Activated naive CD8-positive, alpha-beta T cell treated with anti-CD3 and anti-CD28 coated beads, Interleukin-2, amount 50 U/mL, for 16 hours (primary cell): ENCODE results near the gene SCYGR4.

Experiments used
- DNase-seq: peaks from one replicate; pipeline ENCODE4 v3.0.0-alpha.2; 2020; ENCODE audit warnings: low read depth, low spot score

Gene SCYGR4

DNA sequence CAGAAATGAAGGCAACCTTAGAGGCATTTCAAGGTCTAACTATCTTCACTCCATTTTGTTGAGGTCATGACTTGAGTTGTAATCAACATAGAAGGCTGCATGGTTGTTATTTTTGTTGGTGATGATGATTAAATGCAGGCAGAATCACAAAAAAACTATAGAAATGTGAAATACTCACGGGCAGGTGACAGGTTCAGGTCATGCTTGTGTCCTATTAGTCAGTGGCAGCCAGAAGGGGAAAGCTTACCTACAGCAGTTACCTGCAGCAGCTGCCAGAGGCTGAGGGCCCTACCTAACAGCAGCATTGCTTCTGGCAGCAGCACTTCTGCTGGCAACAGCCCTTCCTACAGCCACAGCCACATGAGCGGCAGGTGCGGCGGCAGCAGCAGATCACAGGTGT lies 3.1 kb upstream of the SCYGR4 start:
- DNase-seq: no peak

- DNase-seq: no peak
Measured at GRCh38 chr2:227614740-227615139, 2.6 kb upstream of the SCYGR4 start, which contains the start of gene SCYGR3. Gene SCYGR3 (minus strand): TSS chr2:227614840. CDS start chr2:227614840, 0 bp downstream.

- DNase-seq: no peak
Measured at GRCh38 chr2:227615181-227615580, 2.1 kb upstream of the SCYGR4 start.

GRCh38 chr2:227615906-227616305 lies 1.4 kb upstream of the SCYGR4 start:
- no peak for DNase-seq

DNA sequence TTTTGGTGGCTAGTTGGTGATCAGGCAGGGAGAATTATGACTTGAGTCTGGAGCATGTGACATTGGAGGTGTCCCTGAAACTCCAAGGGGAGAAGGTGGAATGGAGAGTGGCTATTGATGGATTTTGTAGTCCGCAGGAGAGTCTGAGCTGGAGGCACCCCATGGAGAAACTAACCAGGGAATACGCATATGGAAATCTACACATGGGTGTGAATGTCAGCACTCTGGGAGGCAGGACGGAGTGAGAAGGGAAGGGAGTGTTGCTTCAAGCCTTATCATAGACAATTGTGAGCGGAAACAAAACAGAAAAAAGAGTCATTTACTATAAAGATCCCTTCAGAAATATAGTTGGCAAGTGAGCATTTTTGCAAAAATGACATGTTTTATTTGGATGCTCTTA lies 667 bp upstream of the SCYGR4 start:
- DNase-seq: no peak

DNA sequence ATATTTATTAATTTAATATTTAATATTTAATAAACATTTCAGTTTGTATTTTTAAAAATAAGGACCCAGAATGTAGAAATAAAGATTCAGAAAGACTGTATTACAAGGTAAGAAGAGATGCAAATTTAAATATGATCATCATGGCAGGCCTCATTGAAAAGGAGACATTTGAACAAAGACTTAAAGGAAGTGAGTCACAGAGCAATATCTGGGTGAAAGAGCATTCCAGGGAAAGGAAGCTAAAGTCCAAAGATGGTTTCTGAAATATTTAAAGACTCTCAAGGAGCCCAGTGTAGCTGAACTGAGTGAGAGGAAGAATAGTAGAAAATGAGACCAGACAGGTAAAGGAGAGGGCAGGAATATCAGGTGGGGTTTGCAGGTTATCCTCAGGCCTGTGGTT lies 5.9 kb downstream of the SCYGR4 start:
- DNase-seq: no peak

DNA sequence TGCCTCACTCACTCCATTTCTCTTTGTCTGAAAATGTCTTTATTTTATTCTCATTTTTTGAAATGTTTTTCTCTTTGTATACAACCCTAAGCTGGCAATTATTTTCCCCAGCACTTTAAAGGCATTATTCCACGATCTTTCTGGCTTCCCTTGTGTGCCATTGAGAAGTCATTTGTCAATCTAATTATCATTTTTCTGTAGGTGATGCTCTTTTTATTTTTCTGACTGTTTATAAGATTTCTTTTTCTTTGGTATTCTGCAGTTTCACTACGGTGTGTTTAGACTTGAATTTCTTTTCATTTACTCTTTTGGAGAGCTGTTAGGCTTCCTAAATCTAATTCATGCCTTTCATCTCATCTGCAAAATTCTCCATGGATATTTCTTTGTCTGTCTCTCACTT lies 8.1 kb downstream of the SCYGR4 start:
- DNase-seq: no peak

DNA sequence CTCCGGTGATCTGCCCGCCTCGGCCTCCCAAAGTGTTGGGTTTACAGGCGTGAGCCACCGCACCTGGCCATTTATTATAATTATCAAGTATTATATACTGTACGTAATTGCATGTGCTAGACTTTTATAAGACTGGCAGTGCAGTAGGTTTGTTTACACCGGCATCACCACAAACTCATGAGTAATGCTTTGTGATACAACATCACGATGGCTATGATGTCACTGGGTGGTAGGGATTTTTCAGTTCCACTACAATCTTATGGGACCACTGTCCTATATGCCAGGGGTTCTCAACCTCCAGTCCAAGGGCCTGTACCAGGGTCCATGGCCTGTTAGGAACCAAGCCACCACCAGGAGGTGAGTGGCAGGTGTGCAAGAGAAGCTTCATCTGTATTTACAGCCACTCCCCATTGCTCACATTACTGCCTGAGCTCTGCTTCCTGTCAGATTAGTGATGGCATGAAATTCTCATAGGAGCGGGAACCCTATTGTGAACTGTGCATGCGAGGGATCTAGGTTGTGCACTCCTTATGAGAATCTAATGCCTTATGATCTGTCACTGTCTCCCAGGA lies 9.4 kb downstream of the SCYGR4 start:
- DNase-seq: no peak

DNA sequence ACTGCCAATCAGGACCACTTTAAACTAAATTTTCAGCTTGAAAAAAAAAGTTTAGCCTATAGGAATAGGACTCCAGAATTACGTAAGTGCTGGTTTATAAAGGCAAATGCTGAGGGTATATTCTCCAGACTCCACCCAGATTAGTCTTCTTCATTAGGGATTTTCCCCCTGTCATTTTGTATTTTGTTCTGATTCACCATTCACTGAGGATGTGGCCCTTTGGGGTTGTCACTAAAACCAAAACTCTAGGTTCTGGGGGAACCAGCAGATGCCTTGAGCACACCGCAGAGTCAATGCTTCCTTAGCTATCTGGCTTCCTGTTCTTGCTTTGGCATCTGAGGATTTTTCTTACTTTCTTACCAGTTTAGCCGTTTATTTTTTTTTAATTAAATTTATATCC lies 10.5 kb downstream of the SCYGR4 start:
- no peak for DNase-seq

- DNase-seq: no peak
Measured at GRCh38 chr2:227629435-227629834, 12.1 kb downstream of the SCYGR4 start.

DNA sequence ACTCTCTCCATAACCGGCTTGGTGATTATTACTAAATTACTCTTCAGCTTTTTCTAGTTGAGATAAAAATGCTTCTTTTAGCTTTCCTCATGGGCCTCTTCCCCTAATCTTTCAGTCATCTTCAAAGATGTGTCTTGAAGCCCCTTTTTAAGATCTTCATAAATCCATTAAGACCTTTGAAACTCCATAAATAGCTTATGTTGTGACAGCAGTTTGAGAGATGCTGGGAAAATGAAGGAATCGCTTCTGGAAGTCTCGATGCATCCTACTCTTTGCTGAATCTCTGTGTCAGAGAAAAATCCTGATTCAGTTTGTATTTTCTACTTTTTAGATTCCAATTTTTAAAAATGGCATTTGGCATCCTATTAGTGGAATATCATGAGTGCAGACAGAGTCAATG lies 13.0 kb downstream of the SCYGR4 start:
- no peak for DNase-seq

GRCh38 chr2:227632827-227633226 lies 15.5 kb downstream of the SCYGR4 start:
- DNase-seq: no peak

DNA sequence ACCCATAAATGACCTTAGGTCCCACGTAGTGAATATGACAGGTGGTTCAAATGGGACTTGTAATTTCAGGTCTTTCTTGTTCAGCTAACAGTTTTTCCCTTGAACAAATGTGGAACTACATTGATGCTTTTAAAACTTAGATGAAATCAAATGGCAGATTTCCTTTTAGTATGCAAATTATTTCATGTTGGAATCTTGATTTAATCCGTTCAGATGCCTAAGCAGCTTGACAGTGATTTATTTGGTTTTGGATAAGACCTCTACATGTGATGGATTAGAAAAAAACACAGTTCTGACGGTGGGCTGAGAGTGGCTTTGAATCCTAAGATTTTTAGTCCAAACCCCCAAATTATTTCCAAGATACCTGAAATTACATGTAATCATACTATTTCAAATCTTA lies 16.9 kb downstream of the SCYGR4 start:
- DNase-seq: no peak

DNA sequence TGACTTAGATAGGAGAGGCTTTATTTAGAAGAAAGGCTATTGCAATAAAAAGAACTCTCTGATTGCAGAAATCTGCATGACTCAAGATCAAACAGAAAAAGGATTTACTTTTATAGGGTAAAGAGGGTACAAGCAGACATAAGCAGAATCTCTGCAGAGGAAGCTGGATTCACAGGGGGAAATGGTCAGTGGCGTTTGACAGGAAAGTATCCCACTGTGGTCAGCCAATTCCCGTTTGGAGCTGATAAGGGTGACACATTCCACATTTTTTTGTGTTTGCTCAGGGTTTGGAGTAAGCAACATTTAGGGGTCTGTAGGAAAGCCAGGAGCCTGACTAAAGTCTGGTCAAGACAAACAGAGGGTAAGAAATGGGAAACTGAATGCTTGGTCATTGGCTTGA lies 25.4 kb downstream of the SCYGR4 start:
- no peak for DNase-seq

DNA sequence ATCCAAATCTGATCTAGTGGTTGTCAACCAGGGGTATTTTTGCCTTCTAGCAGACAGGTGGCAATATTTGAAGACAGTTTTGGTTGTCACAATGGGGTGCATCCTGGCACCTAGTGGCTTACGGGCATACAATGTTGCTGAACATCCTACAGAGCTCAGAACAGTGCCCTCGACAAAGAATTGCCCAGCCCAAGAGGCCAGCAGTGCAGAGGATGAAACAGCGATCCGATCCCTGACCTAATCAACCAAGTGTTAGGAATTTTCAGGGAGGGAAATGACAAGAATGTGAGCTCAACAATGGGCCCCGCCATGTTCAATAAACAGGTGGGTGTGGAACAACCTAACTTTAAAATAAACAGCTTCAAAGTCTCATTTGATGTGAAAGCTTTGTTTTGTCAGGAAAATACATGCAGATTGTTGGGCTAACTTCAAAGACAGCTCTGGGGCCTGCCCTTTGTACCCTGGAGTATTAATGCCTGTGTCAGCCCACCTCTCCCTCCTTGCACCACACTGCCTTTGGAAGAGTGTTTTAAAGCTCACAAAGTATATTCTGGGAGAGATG lies 26.8 kb downstream of the SCYGR4 start:
- no peak for DNase-seq

DNA sequence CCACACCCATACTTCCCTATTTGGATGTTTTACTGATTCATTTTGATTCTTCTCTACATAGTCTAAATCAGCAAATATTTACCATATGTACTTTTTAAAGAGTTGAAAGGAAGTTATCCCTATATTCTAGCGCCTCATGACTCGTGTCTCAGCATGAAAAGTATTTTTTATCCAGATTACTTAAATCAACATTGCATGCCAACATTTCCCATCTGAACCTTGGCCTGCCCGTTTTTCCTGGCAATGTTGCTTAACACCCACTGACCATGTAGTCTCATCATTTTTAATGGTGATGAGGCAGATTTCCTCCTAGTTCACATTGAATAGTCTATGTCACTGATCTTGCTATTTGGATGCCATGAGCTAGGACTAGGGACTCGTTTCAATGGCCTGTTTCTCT lies 36.1 kb downstream of the SCYGR4 start:
- DNase-seq: no peak

GRCh38 chr2:227654426-227654825 lies 37.1 kb downstream of the SCYGR4 start:
- no peak for DNase-seq

DNA sequence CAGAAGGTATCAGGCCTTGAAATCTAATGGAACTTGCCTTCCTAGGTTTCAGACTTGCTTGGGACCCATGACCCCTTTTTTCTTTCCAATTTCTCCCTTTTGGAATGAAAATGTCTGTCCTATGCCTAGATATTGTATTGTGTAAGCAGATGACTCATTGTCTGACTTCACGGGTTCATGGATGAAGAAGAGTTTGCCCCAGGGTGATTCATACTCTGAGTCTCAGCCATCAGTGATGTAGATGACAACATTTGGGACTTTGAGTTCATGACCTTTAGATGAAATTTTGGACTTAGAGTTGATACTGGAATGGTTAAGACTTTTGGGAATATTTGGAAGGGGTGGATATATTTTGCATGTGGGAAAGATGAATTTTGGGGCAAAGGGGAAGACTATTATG lies 38.2 kb downstream of the SCYGR4 start:
- DNase-seq: no peak

- DNase-seq: no peak
Measured at GRCh38 chr2:227657199-227657845, 40.0 kb downstream of the SCYGR4 start.

GRCh38 chr2:227661025-227661649 lies 43.8 kb downstream of the SCYGR4 start:
- DNase-seq: no peak

GRCh38 chr2:227661827-227662226 lies 44.5 kb downstream of the SCYGR4 start:
- DNase-seq: no peak

GRCh38 chr2:227665189-227665940 lies 48.1 kb downstream of the SCYGR4 start:
- DNase-seq: no peak
